HG02798 (cell line): ENCODE measurements around the gene POLR3C.
"Not testable (repeated sequence)": the region's sequence is repeated elsewhere in the genome, so short reads cannot be mapped to it uniquely, and the experiment has no call there.

ENCODE experiments used
- ATAC-seq: cut with Tn5 transposase; IDR thresholded peaks from one replicate; pipeline ENCODE4 v1.9.1; 2021; ENCODE audit warnings: mild to moderate bottlenecking; ENCODE audit not compliant: unreplicated experiment, poor library complexity

The POLR3C gene, protein sequence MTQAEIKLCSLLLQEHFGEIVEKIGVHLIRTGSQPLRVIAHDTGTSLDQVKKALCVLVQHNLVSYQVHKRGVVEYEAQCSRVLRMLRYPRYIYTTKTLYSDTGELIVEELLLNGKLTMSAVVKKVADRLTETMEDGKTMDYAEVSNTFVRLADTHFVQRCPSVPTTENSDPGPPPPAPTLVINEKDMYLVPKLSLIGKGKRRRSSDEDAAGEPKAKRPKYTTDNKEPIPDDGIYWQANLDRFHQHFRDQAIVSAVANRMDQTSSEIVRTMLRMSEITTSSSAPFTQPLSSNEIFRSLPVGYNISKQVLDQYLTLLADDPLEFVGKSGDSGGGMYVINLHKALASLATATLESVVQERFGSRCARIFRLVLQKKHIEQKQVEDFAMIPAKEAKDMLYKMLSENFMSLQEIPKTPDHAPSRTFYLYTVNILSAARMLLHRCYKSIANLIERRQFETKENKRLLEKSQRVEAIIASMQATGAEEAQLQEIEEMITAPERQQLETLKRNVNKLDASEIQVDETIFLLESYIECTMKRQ

GRCh38 chr1:145823565-145824498 is at the start of gene POLR3C, which contains the start of gene RNF115:
Gene POLR3C, plus strand, starts transcription at chr1:145824200. Its CDS starts 1,577 bp downstream, at chr1:145825777.
Gene RNF115, minus strand, starts transcription at chr1:145824095. Its CDS starts 222 bp downstream, at chr1:145823873.
- ATAC-seq, result peak; percentile 95

- no peak for ATAC-seq
Measured at GRCh38 chr1:145777357-145778145, 46.4 kb upstream of the POLR3C start.

DNA sequence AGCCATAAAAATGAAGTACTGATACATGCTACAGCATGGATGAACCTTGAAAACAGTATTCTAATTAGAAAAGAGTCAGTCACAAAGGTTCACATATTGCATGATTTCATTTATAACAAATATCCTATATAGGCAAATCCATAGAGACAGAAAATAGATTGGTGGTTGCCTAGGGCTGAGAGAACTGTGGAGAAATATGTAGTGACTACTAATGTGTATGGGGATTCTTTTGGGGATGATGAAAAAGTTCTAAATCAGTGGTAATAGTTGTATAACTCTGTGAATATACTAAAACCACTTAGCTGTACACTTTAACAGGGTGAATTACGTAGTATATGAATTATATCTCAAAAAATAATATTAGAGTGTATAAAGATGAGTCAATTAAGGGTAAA is 45.9 kb upstream of the POLR3C start:
- no peak for ATAC-seq

DNA sequence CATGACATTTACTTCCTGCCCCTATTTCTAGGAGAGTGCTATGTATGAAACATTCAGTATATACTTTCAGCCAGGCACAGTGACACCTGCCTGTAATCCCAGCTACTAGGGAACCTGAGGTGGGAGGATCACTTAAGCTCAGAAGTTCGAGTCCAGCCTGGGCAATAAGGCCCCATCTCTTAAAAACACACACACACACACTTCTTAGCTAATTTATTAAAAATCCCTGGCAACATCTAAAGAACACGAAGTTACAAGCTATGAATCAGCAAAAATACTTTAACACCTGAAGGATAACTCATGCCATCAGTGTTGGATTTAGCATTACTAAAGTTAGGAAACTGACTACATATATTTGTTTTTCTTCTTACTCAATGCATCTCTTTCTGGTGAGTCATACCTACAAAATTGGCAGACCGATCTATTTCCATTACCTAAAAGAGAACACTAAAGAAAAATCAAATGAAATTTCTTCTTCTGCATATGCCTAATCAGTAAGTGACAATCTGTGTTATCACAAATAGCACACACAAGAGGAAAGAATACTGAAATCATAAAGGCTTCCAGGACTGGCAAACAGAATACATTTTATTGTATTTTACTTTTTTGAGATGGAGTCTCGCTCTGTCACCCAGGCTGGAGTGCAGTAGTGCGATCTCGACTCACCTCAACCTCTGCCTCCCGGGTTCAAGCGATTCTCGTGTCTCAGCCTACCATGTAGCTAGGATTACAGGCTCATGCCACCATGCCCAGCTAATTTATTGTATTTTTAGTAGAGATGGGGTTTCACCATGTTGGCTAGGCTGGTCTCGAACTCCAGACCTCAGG is 41.5 kb upstream of the POLR3C start:
- no peak for ATAC-seq

DNA sequence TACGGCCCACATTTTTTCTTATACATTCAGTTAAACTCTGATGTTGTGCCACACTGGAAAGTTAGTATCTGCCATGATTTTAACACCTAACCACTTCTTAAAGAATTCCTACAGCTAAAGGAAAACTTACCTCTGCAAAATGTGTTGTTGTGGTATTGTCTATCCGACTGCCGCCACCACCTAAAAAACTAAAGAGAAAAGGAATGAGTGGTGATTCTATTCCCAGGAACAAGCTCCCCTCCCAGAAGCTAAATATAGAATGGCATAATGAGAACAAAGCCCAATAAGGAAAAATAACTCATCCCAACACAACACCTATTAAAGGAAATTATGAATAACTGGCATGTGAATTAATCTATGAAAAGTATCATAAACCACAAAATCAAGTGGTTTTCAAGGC is 39.6 kb upstream of the POLR3C start:
- ATAC-seq, result no peak

GRCh38 chr1:145785547-145785946 is 38.5 kb upstream of the POLR3C start:
- ATAC-seq, result no peak

- ATAC-seq, result no peak
Measured at GRCh38 chr1:145786271-145786670, 37.7 kb upstream of the POLR3C start.

DNA sequence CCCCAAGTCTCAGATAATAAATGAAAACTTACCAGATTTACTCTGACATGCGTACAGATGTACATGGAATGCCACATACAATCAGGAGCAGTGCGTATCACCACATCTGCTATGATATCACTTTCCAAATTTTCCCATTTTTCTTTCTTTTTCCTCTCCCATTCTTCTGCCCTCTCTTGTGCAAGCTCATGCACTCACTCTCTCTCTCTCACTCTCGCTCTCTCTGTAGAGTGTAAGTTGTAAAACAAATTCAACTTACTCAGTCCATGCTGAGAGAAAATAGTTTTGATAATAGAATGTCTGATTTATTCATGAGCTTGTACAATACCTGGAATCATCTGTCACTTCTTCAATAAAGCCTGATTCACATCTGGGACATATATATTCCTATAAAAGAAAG is 35.4 kb upstream of the POLR3C start:
- ATAC-seq, result no peak

DNA sequence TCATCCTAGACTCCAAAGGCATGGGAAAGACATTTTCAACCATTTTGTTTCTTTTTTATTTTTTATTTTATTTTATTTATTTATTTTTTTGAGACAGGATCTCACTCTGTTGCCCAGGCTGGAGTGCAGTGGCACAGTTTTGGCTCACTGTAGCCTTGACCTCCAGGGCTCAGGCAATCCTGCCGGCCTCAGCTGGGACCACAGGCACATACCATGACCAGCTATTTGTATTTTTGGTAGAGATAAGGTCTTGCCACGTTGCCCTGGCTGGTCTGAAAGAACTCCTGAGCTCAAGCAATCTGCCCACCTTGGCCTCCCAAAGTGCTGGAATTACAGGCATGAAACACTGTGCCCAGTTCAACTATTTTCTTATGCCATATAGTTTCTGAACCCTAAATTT is 32.1 kb upstream of the POLR3C start:
- ATAC-seq, result not testable (repeated sequence)

GRCh38 chr1:145792484-145792883 is 31.5 kb upstream of the POLR3C start:
- ATAC-seq, result no peak

- no peak for ATAC-seq
Measured at GRCh38 chr1:145795257-145795881, 28.6 kb upstream of the POLR3C start.

GRCh38 chr1:145796753-145797152 is 27.2 kb upstream of the POLR3C start:
- no peak for ATAC-seq

- ATAC-seq, result no peak
Measured at GRCh38 chr1:145799806-145800205, 24.2 kb upstream of the POLR3C start.

DNA sequence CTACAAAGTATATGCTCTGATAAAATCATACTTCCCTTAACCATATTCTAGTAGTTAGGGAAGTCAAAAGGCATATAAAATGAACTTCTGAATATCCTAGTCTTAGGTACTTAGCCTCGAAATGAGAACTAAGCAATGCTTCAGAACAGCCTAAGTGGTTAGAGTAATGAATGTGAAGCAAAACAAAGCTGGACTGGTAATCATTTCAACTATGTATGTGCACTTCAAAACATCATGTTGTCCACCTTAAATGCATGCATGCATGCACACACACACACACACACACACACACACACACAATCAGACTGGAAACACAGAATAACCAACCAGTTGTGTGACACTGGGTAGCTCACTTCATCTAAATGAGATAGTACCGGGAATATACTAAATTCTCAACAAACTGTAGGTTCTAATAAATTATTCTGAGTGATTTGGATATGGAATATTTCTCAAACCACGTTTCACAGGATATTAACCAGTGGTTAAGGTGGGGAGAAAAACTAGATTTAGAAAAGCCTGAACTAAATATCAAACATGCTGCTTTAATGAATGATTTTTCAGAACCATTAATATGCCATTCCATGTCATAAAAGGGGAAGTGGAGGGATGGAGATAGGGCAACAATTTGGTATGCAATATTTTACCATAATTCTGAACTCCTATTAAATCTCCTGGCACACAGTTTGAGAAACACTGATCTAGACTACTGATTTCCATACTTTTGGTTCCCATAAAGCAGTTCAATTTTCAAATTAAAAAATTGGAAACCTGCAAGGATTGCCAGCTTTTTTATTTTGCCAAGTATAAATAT is 19.6 kb upstream of the POLR3C start:
- no peak for ATAC-seq

DNA sequence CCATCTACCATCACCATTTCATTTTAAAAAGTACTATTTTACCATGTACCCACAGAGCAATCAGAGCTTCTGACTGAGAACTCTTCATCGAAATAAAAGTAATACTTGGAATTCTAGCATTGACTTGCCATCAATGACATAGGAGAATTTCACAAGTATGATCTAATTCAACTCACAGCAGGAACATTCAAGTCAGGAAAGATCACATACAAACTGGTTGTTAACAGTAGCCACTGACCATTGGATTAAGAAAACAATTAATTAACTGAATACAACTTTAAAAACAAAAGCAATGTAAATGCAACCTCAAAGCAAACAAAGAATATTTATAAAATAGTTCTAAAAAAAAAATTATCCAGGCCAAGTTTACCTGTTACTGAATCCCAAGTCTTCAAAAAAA is 18.9 kb upstream of the POLR3C start:
- no peak for ATAC-seq

- no peak for ATAC-seq
Measured at GRCh38 chr1:145806408-145806807, 17.6 kb upstream of the POLR3C start.

DNA sequence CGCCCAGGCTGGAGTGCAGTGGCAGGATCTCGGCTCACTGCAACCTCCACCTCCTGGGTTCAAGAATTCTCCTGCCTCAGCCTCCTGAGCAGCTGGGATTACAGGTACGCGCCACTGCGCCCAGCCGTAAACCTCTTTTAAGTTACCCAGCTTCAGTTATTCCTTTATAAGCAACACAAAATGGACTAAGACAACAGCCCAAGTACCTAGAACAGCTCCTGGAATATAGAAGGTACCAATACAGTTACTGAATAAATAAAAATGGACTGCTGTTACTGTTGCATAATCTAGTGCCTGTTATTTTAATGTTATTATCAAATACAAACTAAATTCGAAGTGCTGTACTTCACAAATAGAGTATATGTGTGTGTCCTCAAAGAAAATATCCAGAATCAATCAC is 17.2 kb upstream of the POLR3C start:
- no peak for ATAC-seq
